Activated gamma-delta T cell (primary cell): ENCODE data around the gene SLC25A44.
"Not testable (repeated sequence)": the region's sequence is repeated elsewhere in the genome, so short reads cannot be mapped to it uniquely, and the experiment has no call there.

Source experiments
- DNase-seq: peaks from one replicate; lab custom pipeline; 2025; lab: John Stamatoyannopoulos, UW

The SLC25A44 gene

GRCh38 chr1:156204686-156205085 is 10.8 kb downstream of the SLC25A44 start:
- DNase-seq, result no peak

- DNase-seq, result no peak
Observed at GRCh38 chr1:156211243-156211642, 17.3 kb downstream of the SLC25A44 start.

- DNase-seq, result no peak
Observed at GRCh38 chr1:156212130-156212529, 18.2 kb downstream of the SLC25A44 start.

- DNase-seq, result peak; percentile 90
Observed at GRCh38 chr1:156212833-156213643, 19.1 kb downstream of the SLC25A44 start, which contains the start of gene PMF1. PMF1 (plus strand) TSS chr1:156213007; CDS start chr1:156213016, 9 bp downstream.

- DNase-seq, result no peak
Observed at GRCh38 chr1:156213644-156213966, 19.7 kb downstream of the SLC25A44 start.

GRCh38 chr1:156214024-156214748 is 20.3 kb downstream of the SLC25A44 start:
- no peak for DNase-seq

- DNase-seq, result not testable (repeated sequence)
Observed at GRCh38 chr1:156216361-156217086, 22.6 kb downstream of the SLC25A44 start.

- DNase-seq, result no peak
Observed at GRCh38 chr1:156217871-156218270, 24.0 kb downstream of the SLC25A44 start.

GRCh38 chr1:156220226-156220625 is 26.3 kb downstream of the SLC25A44 start:
- DNase-seq, result no peak

- no peak for DNase-seq
Observed at GRCh38 chr1:156221986-156222692, 28.2 kb downstream of the SLC25A44 start.

GRCh38 chr1:156225677-156226014 is 31.7 kb downstream of the SLC25A44 start:
- DNase-seq, result no peak

GRCh38 chr1:156226116-156226538 is 32.2 kb downstream of the SLC25A44 start:
- DNase-seq, result no peak

GRCh38 chr1:156226782-156227181 is 32.9 kb downstream of the SLC25A44 start:
- no peak for DNase-seq

- DNase-seq, result no peak
Observed at GRCh38 chr1:156228501-156228900, 34.6 kb downstream of the SLC25A44 start.

- DNase-seq, result no peak
Observed at GRCh38 chr1:156229809-156230472, 36.0 kb downstream of the SLC25A44 start.

- DNase-seq, result no peak
Observed at GRCh38 chr1:156230473-156230837, 36.6 kb downstream of the SLC25A44 start.

- no peak for DNase-seq
Observed at GRCh38 chr1:156232201-156232894, 38.4 kb downstream of the SLC25A44 start.

- DNase-seq, result no peak
Observed at GRCh38 chr1:156233426-156234127, 39.7 kb downstream of the SLC25A44 start.

GRCh38 chr1:156236164-156236563 is 42.3 kb downstream of the SLC25A44 start:
- no peak for DNase-seq

GRCh38 chr1:156238248-156238647 is 44.3 kb downstream of the SLC25A44 start:
- DNase-seq, result no peak
